Right ventricle myocardium superior (tissue), 1 donor: Measurements from ENCODE around the gene AHCYL2. TPM values are rescaled to one million over a fixed set of nuclear protein-coding genes. Genes with fewer than 3 reads are reported as not detected.

Experiments used
- ATAC-seq: fragments of 200-7000 bp; cut with Tn5 transposase; one replicate; pipeline ENCODE4 v1.9.1; 2020; ENCODE audit warnings: mild to moderate bottlenecking; ENCODE audit not compliant: poor library complexity
- DNase-seq: peaks from one replicate; pipeline ENCODE4 v3.0.0-alpha.2; 2020
- intact Hi-C: fragments of 100-400 bp; cut with DNase I; formaldehyde crosslinking; loops from one replicate; pipeline ENCODE4 v1.11.2; 2022
- long read RNA-seq: library from polyadenylated mRNA; unstranded; transcript quantifications from one replicate; pipeline ENCODE4 v2.0.0, GENCODE V29; 2021
- total RNA-seq: library from RNA; stranded (reverse); fragmentation: NEBNext Ultra II Directional; extraction: Animal tissue kit (Norgen Biotek cat#: 25700); gene quantifications from one replicate; pipeline ENCODE4 v1.2.1, GENCODE V29; 2021
- donor health status: DM: no; HTN: yes; CAD: no; lungs with severe emphysema.

AHCYL2 gene
- total RNA-seq, result 6.7 TPM
- long read RNA-seq, full-length matches to known transcripts, result 2 of 3 reads
- long read RNA-seq, partial matches to known transcripts, result 0 of 3 reads
- long read RNA-seq, other reads (novel, unspliced or antisense), result 1 of 3 reads

DNA sequence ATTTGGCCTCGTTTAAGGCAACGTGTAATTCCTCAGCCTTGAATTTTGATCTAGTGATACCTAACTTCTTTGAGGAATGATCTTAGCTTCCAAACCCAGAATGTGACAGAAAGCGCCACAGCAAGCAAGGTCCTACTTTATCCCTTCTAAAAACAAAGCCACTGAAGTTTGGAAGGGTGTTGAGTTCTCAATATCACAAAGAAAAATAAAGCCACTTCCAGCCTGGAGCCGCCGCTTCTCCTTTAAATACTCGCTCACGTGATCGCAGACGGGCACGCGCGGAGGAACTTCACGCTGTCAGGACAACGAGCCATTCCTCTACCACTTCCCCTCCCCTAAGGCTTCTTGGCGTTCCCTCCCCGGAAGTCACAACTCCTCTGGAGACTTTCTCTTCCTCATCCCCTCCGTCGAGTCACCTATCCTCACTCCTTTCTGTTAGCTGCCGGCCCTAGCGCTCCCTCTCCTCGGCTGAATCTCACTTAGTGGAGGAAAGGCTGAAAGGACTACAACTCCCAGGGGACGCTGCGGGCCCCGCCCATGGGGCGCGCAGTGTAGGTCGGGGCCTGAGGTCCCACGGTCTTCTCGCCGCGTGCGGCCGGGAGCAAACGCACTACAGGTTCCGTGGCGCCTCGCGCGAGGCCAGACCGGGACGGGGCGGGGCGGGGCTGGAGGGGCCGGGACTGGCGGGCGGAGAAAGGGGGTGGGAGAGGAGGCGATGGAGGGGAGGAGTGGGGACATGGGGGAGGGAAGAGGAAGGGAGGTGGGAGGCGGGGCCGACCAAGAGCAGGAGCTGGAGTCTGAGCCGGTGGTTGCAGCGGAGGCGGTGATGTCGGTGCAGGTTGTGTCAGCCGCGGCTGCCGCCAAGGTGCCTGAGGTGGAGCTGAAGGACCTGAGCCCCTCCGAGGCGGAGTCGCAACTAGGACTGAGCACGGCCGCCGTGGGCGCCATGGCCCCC is at the start of gene AHCYL2:
AHCYL2 (plus strand) TSS at position 780 of the 955 bp plus-strand sequence.
- DNase-seq (peak; percentile 99), ATAC-seq (peak; percentile 99)
- intact Hi-C loops, result no loop called here

DNA sequence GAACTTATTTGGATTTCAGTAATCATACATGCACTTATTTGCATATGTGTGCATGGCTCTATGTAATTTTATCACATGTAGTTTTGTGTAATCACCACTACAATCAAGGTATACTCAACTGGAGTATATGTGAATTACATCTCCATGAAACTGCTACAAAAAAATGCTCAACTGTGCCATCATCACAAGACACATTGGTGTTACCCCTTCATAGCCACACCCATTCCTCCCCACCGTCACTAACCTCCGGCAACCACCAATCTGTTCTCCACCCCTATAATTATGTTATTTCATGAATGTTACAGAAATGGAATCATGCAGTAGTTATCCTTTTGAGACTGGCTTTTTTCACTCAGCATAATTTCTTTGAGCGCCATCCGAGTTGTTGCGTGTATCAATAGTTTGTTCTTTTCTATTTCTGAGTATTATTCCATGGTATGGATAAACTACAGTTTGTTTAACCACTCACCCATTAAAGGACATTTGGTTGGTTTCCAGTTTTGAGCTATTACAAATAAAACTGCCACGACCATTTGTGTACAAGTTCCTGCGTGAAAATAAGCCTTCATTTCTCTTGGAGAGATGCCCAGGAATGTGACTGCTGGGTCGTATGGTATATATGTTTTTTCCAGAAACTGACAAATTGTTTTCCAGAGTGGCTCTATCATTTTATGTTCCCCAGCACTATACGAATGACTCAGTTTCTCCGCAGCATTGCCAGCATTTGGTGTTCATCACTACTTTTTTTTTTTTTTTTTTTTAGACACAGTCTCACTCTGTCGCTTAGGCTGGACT is 47.7 kb upstream of the AHCYL2 start:
- ATAC-seq, result no peak

DNA sequence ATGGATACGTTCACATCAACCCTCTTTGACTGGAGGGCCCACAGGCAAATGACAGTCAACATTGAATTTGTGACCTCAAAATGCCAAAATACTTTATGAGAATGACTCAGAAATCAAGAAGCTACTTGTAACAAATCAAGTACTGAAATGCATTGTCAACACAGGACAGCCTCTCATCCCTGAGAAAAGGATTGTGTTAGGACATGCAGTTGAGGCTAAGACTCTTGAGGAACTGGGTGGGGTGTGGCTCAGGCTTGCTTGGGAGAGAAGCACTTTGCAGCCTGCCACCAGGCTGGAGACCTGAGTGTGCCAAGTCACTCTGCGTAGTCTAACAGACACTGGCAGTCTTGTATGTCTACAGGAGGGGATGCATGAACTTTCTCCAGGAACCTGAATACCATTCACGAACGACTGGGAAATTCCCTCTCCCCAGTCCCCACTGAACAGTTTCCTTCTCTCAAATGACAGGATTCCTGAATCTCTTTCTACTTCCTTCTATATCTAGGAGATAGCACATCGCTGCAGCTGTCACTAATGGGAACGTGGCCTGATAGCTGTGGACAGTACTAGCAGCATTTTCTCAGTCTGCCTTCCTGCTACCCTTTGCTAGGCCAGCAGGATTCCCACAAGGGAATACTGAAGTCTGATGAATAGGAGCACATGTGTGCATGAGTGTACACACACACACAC is 39.7 kb upstream of the AHCYL2 start:
- ATAC-seq (no peak), DNase-seq (no peak)
- intact Hi-C loops, result no loop called here

More for the DNA sequence above, 47.7 kb upstream of the AHCYL2 start:
- intact Hi-C loops, result no loop called here
- no peak for DNase-seq

DNA sequence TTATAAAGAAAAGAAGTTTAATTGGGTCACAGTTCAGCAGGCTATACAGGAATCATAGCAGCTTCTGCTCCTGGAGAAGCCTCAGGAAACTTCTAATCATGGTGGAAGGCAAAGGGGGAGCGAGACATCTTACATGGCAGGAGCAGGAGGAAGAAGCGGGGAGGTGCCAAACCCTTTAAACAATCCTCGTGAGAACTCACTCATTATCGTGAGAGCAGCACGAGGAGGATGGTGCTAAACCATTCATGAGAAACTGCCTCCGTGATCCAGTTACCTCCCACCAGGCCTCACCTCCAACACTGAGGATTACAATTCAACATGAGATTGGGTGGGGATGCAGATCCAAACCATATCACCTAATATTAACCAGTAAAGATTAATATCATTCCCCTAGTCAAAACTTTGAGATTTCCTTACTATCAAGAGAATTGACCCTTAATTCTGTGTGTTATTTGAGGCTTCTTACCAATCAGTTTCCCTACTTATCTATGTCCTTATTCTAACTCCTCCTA is 38.0 kb upstream of the AHCYL2 start:
- ATAC-seq (no peak), DNase-seq (no peak)
- intact Hi-C loops, result no loop called here

DNA sequence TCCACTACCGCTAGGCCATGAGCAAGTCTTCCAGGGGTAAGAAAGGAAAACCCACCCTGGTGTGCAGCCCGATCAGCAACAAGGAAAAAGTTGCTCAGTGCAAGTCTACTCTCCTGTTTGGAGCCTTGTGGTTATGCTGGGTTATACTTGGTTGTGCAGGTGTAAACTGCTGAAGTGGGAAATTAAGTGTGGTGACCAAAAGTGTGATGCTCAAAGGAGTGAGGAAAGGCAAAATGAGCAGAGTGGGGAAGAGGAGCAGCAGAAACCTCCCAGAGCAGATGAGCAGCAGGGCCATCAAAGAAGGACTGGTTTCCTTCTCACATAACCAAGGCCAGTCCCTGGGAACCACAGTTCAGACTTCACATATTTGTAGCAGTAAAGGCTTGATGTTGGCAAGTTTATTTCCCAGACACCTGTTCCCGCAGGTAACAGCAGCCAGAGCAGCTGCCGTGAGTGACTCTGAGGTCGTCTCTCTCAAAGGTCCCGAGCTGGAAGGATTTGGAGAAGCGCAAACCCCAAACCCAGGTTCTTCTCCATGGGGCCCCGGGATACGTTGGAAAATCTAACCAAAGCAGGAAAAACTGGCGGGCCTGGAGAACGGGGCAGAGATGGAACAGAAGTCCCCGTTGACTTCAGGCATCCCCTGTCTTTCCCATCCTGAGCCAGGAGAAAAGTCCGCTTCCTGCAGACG is 37.0 kb upstream of the AHCYL2 start:
- no peak for DNase-seq
- ATAC-seq, result no peak
- intact Hi-C loops, result no loop called here

DNA sequence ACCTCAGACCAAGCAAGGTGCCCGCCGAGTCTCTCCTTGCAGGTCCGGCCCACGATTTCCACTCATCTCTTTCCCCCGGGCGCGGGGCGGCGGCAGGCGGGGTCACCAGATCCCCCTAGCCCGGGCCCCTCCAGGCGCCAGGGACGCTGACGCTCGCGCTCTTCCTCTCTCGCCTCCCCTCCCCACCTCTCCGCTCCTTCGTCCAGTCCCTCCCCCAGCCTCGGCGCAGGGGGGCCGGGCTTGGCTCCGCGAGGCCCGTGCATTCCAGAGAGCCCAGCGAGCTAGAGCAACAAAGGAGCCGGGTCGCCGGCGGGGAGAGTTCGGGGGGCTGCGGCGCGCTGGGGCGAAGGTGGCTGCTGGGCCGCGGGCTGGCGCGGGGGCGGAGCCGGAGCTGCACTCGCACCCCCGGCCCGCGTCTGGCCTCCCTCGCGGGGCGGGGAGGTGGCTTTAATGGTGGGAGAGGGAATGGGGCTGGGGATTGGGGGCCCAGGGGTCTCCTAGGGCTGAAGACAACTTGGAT is 36.4 kb upstream of the AHCYL2 start, which contains the start of gene SMO:
SMO (plus strand) TSS at position 262 of the 520 bp plus-strand sequence. CDS start 519 bp downstream, outside the sequence.
- intact Hi-C loops, result no loop called here
- DNase-seq (peak; percentile 69), ATAC-seq (peak; percentile 91)

DNA sequence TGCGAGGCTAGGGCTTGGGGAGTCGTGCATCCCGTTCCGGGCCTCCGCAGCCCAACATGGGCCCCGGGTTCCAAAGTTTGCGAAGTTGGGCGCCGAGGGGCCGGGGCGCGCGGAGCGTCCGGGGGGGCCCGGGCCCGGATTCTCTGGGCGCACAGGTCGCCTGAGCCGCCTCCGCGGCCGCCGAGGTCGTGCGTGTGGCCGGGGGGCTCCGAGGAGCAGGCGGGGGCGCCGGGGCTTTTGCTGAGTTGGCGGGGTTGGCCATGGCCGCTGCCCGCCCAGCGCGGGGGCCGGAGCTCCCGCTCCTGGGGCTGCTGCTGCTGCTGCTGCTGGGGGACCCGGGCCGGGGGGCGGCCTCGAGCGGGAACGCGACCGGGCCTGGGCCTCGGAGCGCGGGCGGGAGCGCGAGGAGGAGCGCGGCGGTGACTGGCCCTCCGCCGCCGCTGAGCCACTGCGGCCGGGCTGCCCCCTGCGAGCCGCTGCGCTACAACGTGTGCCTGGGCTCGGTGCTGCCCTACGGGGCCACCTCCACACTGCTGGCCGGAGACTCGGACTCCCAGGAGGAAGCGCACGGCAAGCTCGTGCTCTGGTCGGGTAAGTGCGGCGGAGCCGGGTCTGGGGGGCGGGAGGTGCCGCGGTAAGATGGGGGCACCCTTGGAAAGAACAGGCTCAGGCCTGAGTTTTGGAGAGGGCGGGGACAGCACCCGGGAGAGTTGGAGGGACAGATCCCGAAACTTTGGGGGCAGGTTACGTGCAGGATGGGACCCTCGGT is 35.8 kb upstream of the AHCYL2 start:
- intact Hi-C loops, result no loop called here
- DNase-seq (peak; percentile 48), ATAC-seq (peak; percentile 62)

DNA sequence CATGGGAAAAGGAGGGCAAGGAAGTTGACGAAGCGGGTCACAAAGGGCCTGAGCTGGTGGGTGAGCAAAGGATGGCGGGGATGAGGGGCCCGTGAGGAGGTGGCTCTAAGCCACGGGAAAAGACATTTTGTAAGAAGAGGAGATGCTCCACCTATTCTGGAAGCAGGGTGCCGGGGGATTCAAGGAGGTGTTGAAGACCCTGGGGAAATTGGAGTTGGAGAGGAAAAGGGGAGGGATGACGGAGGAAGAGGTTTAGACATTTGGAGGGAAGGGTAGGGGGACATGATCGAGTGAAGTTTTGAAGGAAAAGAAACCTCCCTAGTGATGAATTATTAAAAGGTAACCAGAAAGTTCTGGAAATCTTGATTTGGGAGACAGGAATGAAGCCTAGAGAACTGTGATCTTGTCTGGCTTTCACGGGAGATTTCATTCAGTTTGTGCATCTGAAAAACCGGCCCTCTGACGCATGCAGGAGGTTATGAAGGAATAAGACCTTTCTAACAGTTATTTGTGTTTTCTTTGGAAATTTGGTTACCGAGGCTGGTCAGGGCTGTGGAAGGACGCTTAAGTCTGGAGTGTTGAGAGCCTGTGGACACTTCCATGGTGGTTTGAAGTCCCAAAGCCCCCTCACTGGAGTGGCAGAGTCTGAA is 35.0 kb upstream of the AHCYL2 start:
- DNase-seq, result no peak
- intact Hi-C loops, result no loop called here
- ATAC-seq, result no peak

DNA sequence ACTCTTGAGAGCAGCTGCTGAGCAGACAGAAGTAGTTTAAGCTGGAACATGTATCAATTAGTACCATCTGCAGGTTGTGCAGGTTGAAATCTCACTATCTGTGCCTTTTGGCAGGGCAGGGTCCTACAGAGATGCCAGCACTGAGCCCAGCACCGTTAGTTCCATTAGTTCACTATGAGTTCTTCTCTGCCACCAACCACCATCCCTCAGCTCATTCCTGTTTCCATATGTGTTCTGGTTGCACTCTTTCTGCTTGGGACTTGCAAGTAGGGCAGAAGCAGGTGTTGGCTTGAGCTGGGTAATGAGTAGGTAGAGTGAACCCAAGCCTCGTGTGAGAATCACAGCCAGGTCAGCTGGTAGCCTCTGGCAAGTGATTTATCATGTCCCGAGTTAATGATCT is 33.6 kb upstream of the AHCYL2 start:
- intact Hi-C loops, result no loop called here
- no peak for ATAC-seq
- DNase-seq, result no peak

DNA sequence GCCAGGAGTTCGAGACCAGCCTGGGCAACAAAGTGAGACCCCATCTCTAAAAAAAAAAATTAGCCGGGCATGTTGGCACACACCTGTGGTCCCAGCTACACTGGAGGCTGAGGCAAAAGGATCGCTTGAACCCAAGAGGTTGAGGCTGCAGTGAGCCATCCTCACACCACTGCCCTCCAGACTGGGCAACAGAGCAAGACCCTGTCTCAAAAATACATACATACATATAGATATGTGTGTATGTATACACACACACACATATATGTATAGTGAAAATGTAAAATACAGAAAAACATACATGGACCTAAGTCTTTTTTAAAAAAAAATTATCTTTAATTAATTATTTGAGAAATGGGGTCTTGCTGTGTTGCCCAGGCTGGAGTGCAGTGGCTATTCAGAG is 30.9 kb upstream of the AHCYL2 start:
- DNase-seq (no peak), ATAC-seq (no peak)
- intact Hi-C loops, result no loop called here

DNA sequence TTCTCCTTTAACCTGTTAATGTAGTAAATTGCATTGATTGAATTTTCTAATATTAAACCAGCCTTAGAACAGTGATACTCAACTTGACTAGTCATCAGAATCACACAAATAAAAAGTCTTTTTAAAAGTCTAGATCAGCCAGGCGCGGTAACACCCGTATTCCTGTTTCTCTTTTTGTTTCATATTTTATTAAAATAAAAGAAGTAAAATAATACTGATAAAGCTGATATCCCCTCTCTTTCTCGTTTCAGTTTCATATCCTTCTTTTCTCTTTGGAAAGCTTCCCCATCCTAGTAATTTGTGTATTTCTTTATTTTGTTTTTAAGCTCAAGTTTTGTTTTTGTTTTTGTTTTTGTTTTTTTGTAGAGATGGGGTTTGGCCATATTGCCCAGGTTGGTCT is 27.1 kb upstream of the AHCYL2 start:
- ATAC-seq (no peak), DNase-seq (no peak)
- intact Hi-C loops, result no loop called here

DNA sequence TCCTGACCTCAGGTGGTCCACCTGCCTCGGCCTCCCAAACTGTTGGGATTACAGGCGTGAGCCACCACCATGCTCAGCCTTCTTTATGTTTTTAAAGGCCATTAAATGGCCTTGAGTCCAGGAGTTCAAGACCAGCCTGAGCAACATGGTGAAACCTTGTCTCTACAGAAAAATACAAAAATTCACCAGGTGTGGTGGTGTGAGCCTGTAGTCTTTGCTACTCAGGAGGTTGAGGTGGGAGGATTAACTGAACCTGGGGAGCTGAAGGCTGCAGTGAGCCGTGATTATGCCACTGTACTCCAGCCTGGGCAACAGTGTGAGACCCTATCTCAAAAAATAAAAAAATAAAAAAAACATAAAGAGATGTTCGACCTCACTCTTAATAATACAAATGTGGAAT is 25.4 kb upstream of the AHCYL2 start:
- no peak for DNase-seq
- intact Hi-C loops, result no loop called here
- no peak for ATAC-seq

DNA sequence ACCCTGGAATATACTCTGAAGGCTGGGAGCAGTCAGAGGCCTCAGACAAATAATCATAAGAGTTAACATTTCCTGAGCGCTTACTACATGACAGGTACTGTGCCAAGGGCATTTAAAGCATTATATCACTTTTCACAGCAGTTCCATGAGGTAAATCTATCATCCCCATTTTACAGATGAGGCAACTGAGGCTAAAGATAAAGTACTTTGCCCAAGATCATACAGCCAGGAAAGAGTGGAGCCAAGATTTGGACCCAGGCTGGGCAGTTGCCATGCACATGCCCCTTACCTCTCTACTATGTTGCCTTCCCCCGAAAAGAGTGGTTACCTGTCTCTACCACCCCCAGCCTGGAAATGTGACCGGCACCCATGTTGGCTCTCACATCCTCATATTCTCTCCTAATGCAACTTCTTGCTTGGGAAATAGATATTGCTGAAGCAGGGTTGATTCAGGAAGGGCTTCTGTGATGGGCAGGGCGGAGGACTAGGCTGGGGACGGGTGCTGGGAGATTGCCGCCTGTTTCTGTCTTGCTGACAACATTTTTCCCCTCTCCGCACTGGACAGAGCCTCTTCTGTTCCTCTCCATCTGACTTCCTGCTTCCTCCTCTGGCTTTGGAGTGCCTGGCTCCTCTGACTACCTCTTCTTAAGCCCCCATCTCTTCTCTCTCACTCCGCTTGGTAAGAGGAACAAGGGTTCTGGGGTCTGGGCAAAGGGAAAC is 22.6 kb upstream of the AHCYL2 start:
- intact Hi-C loops, result no loop called here
- no peak for DNase-seq
- peak; percentile 63 for ATAC-seq

DNA sequence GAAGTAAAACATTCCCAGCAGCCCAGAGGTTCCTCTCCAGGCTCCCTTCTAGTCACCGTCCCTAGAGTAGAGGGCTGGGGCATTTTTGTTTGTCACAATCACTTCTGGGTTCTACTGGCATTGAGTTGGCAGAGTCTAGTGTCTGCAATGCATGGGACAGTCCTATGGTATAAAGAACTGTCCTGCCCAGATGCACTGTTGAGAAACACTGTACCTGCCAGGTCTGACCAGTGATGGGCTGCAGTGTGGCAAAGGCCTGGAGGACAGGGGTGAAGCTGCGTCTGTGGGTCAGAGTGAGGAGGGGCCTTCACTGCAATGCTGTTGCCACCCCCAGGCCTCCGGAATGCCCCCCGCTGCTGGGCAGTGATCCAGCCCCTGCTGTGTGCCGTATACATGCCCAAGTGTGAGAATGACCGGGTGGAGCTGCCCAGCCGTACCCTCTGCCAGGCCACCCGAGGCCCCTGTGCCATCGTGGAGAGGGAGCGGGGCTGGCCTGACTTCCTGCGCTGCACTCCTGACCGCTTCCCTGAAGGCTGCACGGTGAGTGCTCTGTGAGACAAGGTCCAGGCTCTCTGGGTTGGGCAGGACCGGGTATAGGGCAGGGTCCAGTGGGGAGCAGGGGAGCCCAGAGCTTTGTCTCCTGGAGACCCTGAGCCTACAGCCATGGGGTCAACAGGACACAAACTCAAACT is 21.6 kb upstream of the AHCYL2 start:
- ATAC-seq (no peak), DNase-seq (no peak)
- intact Hi-C loops, result no loop called here

DNA sequence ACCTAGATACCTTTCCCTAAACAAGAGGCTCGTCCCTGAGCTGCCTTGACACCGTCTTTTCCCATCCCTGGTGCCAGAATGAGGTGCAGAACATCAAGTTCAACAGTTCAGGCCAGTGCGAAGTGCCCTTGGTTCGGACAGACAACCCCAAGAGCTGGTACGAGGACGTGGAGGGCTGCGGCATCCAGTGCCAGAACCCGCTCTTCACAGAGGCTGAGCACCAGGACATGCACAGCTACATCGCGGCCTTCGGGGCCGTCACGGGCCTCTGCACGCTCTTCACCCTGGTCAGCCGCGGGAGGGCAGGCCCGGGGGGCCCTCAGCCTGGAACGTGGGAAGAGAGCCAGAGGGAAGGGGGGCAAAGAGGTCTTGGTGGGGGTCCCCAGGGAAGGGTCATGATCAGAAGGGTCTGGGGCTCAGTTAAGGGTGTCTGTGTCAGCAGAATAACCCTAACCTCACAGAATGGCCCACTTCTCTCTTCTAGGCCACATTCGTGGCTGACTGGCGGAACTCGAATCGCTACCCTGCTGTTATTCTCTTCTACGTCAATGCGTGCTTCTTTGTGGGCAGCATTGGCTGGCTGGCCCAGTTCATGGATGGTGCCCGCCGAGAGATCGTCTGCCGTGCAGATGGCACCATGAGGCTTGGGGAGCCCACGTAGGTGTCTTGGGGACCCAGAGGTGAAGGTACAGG is 19.6 kb upstream of the AHCYL2 start:
- no peak for DNase-seq
- ATAC-seq, result no peak
- intact Hi-C loops, result no loop called here
